DOHH2 (cell line): Measurements from ENCODE around the gene ZNRD2.

Experiments used
- EZH2phosphoT487 ChIP-seq: fragments of 200-600 bp; sonication (generic); IDR thresholded peaks from 2 replicates; pipeline ENCODE4 v1.6.1; 2017; ENCODE audit warnings: borderline replicate concordance, mild to moderate bottlenecking, antibody characterized with exemption, low read length, moderate library complexity, mixed read lengths
- TF ChIP-seq, protein P1 (sequence below): fragments of 200-600 bp; sonication (generic); IDR thresholded peaks from one replicate; pipeline ENCODE4 v1.5.1; 2014; ENCODE audit warnings: antibody characterized with exemption, mild to moderate bottlenecking, low read depth, low read length; ENCODE audit not compliant: poor library complexity, severe bottlenecking

DNA sequence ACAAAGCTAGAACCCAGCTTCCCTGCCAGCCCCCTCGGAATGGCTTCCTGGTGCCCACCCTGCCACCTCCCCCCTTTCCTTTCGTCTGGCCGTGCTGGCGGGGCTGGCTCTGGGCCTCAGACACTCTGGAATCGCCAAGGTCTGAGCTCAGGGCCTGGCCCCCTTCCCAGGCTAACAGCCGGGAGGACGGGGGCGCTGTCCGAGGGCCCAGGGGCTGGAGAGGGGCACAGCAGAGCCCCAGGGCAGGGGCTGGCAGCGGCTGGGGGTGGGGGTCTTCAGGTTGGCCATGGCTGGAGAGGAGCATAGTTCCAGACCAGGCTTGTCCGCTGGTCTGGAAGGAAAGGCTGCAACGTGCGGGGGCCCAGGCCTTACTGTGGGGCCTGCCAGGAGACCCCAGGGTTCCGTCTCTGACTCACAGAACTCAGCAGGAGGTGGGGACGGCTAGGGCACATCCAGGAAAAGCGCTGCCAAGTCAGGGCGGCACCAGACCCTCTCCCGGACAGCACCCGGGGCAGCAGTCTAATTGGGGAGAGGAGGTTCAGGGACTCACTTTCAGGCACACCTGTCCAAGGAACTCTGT, 11.3 kb upstream of the ZNRD2 start:
- TF ChIP-seq, protein P1, sequence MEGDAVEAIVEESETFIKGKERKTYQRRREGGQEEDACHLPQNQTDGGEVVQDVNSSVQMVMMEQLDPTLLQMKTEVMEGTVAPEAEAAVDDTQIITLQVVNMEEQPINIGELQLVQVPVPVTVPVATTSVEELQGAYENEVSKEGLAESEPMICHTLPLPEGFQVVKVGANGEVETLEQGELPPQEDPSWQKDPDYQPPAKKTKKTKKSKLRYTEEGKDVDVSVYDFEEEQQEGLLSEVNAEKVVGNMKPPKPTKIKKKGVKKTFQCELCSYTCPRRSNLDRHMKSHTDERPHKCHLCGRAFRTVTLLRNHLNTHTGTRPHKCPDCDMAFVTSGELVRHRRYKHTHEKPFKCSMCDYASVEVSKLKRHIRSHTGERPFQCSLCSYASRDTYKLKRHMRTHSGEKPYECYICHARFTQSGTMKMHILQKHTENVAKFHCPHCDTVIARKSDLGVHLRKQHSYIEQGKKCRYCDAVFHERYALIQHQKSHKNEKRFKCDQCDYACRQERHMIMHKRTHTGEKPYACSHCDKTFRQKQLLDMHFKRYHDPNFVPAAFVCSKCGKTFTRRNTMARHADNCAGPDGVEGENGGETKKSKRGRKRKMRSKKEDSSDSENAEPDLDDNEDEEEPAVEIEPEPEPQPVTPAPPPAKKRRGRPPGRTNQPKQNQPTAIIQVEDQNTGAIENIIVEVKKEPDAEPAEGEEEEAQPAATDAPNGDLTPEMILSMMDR = peak; percentile 14
- TF ChIP-seq EZH2phosphoT487 = no peak
